Measurements from ENCODE around the gene PRKCB.

GRCh38 chr16:24011237-24011636 is 175.5 kb downstream of the PRKCB start:
- TF ChIP-seq CTCF (IDR thresholded peaks at IDR 0.05; ENCODE audit: low read depth, low read length) = no peak
- no peak for TF ChIP-seq EZH2phosphoT487 (IDR thresholded peaks at IDR 0.05; ENCODE audit: low read depth)

Data from OCI-LY3 (cell line).